Common myeloid progenitor, CD34-positive (primary cell): ENCODE results near the gene DENND10.

Experiments used
- CTCF ChIA-PET: fragments of 350-600 bp; sonication (Branson Sonifier 250); formaldehyde crosslinking; loops from one replicate; lab custom pipeline; 2021; ENCODE audit warnings: antibody characterized with exemption; lab: Charles Lee
- POLR2A ChIA-PET: fragments of 350-600 bp; sonication (Branson Sonifier 250); formaldehyde crosslinking; loops from one replicate; lab custom pipeline; 2021; ENCODE audit warnings: antibody characterized with exemption; lab: Charles Lee
- DNase-seq, 3 donors: peaks; one replicate each; pipeline versions ENCODE4 v3.0.0 to v3.0.0-alpha.2; 2013
- H3K27ac ChIP-seq, 2 experiments: 1 replicate in 1 of 2; 2 replicates in 1 of 2; pipeline ENCODE4 v1.7.0; 2013; ENCODE audit warnings: inconsistent platforms in 2 of 2, low read length in 2 of 2, mild to moderate bottlenecking in 2 of 2, low read depth in 1 of 2, moderate library complexity in 1 of 2; ENCODE audit not compliant: severe bottlenecking in 2 of 2, insufficient read depth in 1 of 2, poor library complexity in 1 of 2
- H3K27me3 ChIP-seq, 5 experiments: replicated peaks in 2 of 5; 1 replicate in 3 of 5; 2 replicates in 2 of 5; pipeline versions ENCODE4 v1.6.1 to v1.7.0; 2013; ENCODE audit warnings: low read length in 4 of 5, mild to moderate bottlenecking in 2 of 5, moderate library complexity in 2 of 5, inconsistent platforms in 1 of 5; ENCODE audit not compliant: insufficient read depth in 5 of 5, control insufficient read depth in 4 of 5
- H3K36me3 ChIP-seq, 4 experiments: 1 replicate in 2 of 4; 2 replicates in 2 of 4; pipeline versions ENCODE4 v1.6.1 to v1.7.0; 2013; ENCODE audit warnings: low read length in 3 of 4, control low read depth in 1 of 4, mild to moderate bottlenecking in 1 of 4; ENCODE audit not compliant: control insufficient read depth in 4 of 4, insufficient read depth in 4 of 4
- H3K4me1 ChIP-seq, 4 experiments: 1 replicate in 3 of 4; 2 replicates in 1 of 4; pipeline versions ENCODE4 v1.6.1 to v1.7.1; 2013; ENCODE audit warnings: low read length in 3 of 4, mild to moderate bottlenecking in 3 of 4, control low read depth in 1 of 4, inconsistent platforms in 1 of 4, moderate library complexity in 1 of 4; ENCODE audit not compliant: control insufficient read depth in 4 of 4, insufficient read depth in 4 of 4; ENCODE audit errors: control extremely low read depth in 1 of 4
- H3K4me3 ChIP-seq, 7 experiments: 1 replicate in 4 of 7; 2 replicates in 3 of 7; pipeline versions ENCODE4 v1.5.1 to v1.7.0; 2013; ENCODE audit warnings: mild to moderate bottlenecking in 7 of 7, low read length in 6 of 7, moderate library complexity in 6 of 7, inconsistent platforms in 2 of 7, low read depth in 2 of 7, control low read depth in 1 of 7; ENCODE audit not compliant: insufficient read depth in 4 of 7, control insufficient read depth in 1 of 7; ENCODE audit errors: extremely low read depth in 1 of 7
- H3K9me3 ChIP-seq, 5 experiments: 1 replicate in 4 of 5; 2 replicates in 1 of 5; pipeline versions ENCODE4 v1.6.1 to v1.7.1; 2013; ENCODE audit warnings: low read length in 4 of 5, mild to moderate bottlenecking in 2 of 5, inconsistent platforms in 1 of 5, low read depth in 1 of 5, moderate library complexity in 1 of 5; ENCODE audit not compliant: control insufficient read depth in 4 of 5, insufficient read depth in 2 of 5; ENCODE audit errors: control extremely low read depth in 1 of 5
- WGBS: methylation state at CpG from one replicate; pipeline ENCODE4 v1.1.5; 2013; ENCODE audit not compliant: insufficient coverage; 5-methylcytosine and 5-hydroxymethylcytosine counted together

DENND10 gene

DNA sequence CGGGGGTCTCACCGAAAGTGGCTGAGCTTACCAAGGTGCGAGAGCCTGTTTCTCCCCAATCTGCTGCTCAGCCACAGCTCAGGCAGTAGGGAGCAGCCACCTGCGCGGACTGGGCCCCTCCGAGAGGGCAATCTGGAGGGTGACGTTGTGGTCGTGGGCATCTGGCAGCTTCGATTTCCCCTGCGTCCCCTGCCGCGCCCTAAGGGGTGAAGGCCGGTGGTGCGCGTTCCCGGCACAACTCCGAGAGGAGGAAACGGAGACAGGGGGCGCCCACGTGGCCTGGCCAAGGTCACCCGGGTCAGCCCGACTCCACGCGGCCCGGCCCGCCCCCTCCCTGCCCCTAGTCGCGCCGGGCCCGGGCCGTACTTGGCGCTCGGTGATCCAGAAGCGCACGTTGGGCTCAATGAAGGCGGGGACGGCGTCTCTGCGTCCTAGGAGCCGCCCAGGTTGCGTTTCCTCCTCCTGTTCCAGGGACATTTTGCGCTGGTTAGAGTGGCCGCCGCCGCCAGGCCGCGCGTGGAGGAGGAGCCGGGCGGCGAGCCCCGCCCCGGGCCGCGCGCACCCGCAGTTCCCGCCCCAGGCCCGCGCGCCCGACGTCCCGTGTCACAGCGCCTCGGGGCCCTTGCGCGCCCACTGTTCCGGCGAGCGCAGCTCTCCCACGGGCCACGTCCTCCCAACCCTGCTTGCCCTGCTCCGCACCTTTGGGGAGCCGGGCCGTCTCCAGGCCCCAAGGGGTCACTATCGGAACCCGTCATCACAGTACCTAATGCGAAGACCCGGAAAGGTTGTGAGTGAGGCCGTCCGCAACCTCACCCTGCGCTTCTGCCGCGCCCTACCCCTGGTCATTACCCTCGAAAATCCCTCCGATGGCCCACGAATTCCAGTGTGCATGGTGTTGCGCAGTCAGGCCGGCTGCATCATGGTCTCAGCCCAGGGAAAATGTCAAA is 61.5 kb downstream of the DENND10 start, which contains the start of gene SFXN4:
Gene SFXN4, minus strand, starts transcription at position 544 of the 947 bp plus-strand sequence. Its CDS starts 67 bp downstream, at position 477.
- Histone ChIP-seq H3K27ac (peak within 1 kb of the TSS; percentile 33 to 81), H3K9me3 (no peaks in the 10 kb centered on the region), H3K27me3 (no peaks in the 10 kb centered on the region), H3K4me1 (peaks cover 4 to 32% (median 28%) of the 10 kb centered on the region in 4 experiments), H3K4me3 (peak within 1 kb of the TSS; percentile 68 to 92 (median 80)), H3K36me3 (peaks cover 7 to 55% (median 39%) of the 10 kb centered on the region in 4 experiments)
- WGBS, result under 1% methylated on average over 79 of the region's 90 CpGs
- ChIA-PET POLR2A (no interaction called here), CTCF (interaction anchor here (0.7 to 2.4 kb wide), 10 partner anchors 10 to 41 kb away, joined by 3 to 7 read pairs (median 4); partner anchors contain the start of gene GRK5)
- peak; percentile 59 to 81 (median 73) for DNase-seq

DNA sequence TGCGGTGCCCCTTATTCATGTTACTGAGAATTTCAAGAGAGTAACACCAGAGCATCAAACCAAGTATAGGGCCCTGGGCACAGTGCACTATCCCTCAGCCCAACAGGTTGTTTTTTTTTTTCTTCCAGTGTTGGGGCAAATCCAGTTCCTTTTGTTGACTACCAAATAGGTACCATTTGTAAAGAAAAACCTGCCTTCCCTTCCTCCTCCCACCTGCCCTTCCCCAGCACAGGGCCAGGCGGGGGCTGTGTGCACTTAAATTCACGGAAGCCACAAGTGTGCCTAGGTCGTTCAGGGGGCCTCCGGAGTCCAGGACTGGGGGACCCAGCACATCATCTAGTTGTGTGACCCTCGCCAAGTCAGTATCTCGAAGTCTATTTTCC is 62.2 kb downstream of the DENND10 start:
- CTCF ChIA-PET, result interaction anchor here (1.1 kb wide), 1 partner anchor 27 kb away, joined by 3 read pairs; no protein-coding TSS in a partner anchor
- 62% methylated on average over 7 of the region's 7 CpGs for WGBS
- H3K36me3 ChIP-seq, result peaks cover 7 to 49% (median 39%) of the 10 kb centered on the region in 4 experiments
- no peak for DNase-seq
- POLR2A ChIA-PET, result no interaction called here
- no peaks in the 10 kb centered on the region for H3K27me3 ChIP-seq
- no peaks in the 10 kb centered on the region for H3K9me3 ChIP-seq
- peaks cover 4 to 32% (median 28%) of the 10 kb centered on the region in 4 experiments for H3K4me1 ChIP-seq
- peak overlapping the region in 1 of 2 experiments; percentile 81 for H3K27ac ChIP-seq
- H3K4me3 ChIP-seq, result peak overlapping the region; percentile 68 to 92 (median 80)

DNA sequence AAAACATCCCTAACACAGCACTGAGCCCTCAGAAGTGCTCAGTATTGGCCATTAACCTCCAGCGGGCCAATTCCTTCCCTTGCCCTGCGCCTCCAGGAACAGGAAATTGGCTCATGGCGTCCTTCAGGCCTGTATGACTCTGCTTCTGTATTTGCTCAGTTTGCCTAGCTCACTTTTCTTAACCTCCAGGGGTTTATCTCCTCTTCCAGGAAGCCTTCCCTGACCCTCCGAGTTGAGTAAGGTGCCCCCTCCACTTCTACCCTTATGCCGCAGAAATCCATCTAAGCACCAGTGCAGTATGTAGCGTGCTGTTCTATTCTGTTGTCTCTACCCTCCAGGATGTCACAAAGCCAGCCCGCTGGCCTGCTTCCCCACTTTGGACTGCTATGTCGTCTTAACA is 62.7 kb downstream of the DENND10 start:
- CTCF ChIA-PET, result interaction anchor here (1.1 kb wide), 1 partner anchor 27 kb away, joined by 3 read pairs; no protein-coding TSS in a partner anchor
- WGBS, result 62% methylated on average over 5 of the region's 8 CpGs
- Histone ChIP-seq H3K27me3 (no peaks in the 10 kb centered on the region), H3K9me3 (no peaks in the 10 kb centered on the region), H3K27ac (no peak overlapping the region), H3K4me1 (peaks cover 4 to 32% (median 28%) of the 10 kb centered on the region in 4 experiments), H3K36me3 (peaks cover 9 to 51% (median 41%) of the 10 kb centered on the region in 4 experiments), H3K4me3 (peak overlapping the region in 3 of 7 experiments; percentile 89 to 92 (median 91))
- DNase-seq, result no peak
- POLR2A ChIA-PET, result no interaction called here

DNA sequence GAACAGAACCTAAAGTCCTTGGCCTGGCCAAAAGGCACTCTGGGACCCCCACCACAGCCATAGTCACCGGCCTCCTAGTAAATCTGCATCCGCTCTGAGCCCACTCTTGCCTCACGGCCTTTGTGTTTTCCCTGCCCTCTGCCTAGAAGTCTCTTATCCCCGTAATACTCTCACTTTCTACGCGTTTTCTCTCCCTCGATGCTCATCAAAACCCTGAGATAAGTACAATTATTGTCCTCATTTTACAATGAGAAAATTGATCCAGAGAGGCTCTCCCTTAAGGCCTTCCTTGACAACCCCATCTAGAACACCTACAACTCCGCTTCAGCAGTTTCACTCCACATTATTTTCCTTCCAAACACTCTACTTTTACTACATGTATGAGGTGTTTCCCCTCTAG is 63.1 kb downstream of the DENND10 start:
- WGBS, result 70% methylated on average over 5 of the region's 8 CpGs
- peaks cover 4 to 32% (median 28%) of the 10 kb centered on the region in 4 experiments for H3K4me1 ChIP-seq
- ChIA-PET CTCF (interaction anchor here (1.6 kb wide), 1 partner anchor 10 kb away, joined by 6 read pairs; no protein-coding TSS in a partner anchor), POLR2A (no interaction called here)
- no peak overlapping the region for H3K27ac ChIP-seq
- no peak for DNase-seq
- H3K4me3 ChIP-seq, result no peak overlapping the region
- H3K27me3 ChIP-seq, result no peaks in the 10 kb centered on the region
- H3K9me3 ChIP-seq, result no peaks in the 10 kb centered on the region
- H3K36me3 ChIP-seq, result peaks cover 7 to 51% (median 42%) of the 10 kb centered on the region in 4 experiments

DNA sequence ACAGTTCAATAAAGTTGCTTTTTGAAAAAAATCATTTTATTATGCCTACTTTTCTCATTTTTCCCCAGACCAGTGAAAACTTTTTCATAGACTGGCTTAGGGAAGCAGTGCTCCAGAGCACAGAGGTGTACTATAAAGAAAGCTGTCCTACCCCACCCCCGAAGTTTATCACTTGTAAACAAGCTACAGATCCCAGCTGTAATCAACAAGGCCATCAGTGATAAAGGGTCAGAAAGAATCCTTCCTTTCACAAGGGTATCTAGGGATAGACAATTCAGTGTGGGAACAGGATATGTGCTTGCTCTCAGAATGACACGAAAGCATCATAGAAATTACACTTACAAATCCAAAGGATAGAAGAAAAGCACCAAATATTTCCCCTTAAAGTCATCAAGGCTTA is 70.2 kb downstream of the DENND10 start:
- H3K4me1 ChIP-seq, result peaks cover 4 to 22% (median 17%) of the 10 kb centered on the region in 4 experiments
- peaks cover 16 to 62% (median 54%) of the 10 kb centered on the region in 4 experiments for H3K36me3 ChIP-seq
- CTCF ChIA-PET, result interaction anchor here (1.1 to 1.6 kb wide), 2 partner anchors 13 to 18 kb away, joined by 3 to 5 read pairs; no protein-coding TSS in a partner anchor
- no peaks in the 10 kb centered on the region for H3K27me3 ChIP-seq
- no CpG with 5 or more reads among the region's 2 CpGs for WGBS
- no peak overlapping the region for H3K4me3 ChIP-seq
- POLR2A ChIA-PET, result no interaction called here
- no peak overlapping the region for H3K27ac ChIP-seq
- no peak for DNase-seq
- no peaks in the 10 kb centered on the region for H3K9me3 ChIP-seq

DNA sequence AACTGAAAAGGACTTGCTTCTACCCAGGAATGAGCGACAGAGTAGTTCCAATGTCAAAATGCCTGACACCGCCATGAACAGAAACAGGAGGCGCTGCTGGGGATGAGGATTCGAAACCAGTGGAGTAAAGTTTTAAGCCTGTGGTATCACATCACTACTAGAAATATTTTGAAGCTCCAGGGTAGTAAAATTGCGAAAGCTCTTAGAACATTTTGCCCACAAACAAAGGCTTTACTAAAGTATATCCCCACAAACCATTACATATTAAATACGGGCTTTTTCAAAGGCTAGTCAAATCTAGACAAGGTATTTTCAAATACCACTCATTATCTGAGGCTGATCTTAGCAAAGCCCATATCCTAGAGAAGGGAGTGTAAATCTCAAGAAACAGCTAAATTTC is 72.3 kb downstream of the DENND10 start:
- H3K4me1 ChIP-seq, result peaks cover 5 to 24% (median 18%) of the 10 kb centered on the region in 4 experiments
- no peak overlapping the region for H3K27ac ChIP-seq
- POLR2A ChIA-PET, result no interaction called here
- 97% methylated on average over 6 of the region's 6 CpGs for WGBS
- H3K36me3 ChIP-seq, result peaks cover 11 to 48% (median 38%) of the 10 kb centered on the region in 4 experiments
- CTCF ChIA-PET, result interaction anchor here (1.0 to 2.6 kb wide), 5 partner anchors 8 to 36 kb away, joined by 4 to 7 read pairs (median 6); no protein-coding TSS in a partner anchor
- no peak overlapping the region for H3K4me3 ChIP-seq
- DNase-seq, result no peak
- no peaks in the 10 kb centered on the region for H3K27me3 ChIP-seq
- no peaks in the 10 kb centered on the region for H3K9me3 ChIP-seq
